ENCODE measurements around the gene ATP6V1B1. TPM values are rescaled to one million over a fixed set of nuclear protein-coding genes. Genes with fewer than 3 reads are reported as not detected.

The ATP6V1B1 gene
- total and polyA plus RNA-seq, 2 experiments from 2014 or later, result not detected

GRCh38 chr2:70897203-70897976 is 38.3 kb upstream of the ATP6V1B1 start:
- peak overlapping the region; percentile 22 for H3K4me3 ChIP-seq
- H3F3A ChIP-seq (replicated peaks; ENCODE audit: low read depth), result 0 out of 2 replicates have a peak, but pooled peaks cover 7% of the 10 kb centered on the region
- Mint-ChIP-seq H3K9me3 (peaks cover 3% of the 10 kb centered on the region; the same call in 1 of the 3 replicates), H3K36me3 (ENCODE audit: low read depth) (no peaks in the 10 kb centered on the region; the same call in 2 of the 3 replicates), H3K27ac (no peak overlapping the region), H3K27me3 (ENCODE audit: insufficient read depth, low read depth, poor library complexity) (peaks cover 100% of the 10 kb centered on the region), H3K4me3 (peak overlapping the region; percentile 37; the same call in 1 of the 3 replicates), H3K4me1 (peaks cover 56% of the 10 kb centered on the region)
- H4K20me1 ChIP-seq (replicated peaks; ENCODE audit: insufficient read depth), result peaks cover 21% of the 10 kb centered on the region
- peaks cover 100% of the 10 kb centered on the region for H3K27me3 ChIP-seq (ENCODE audit: insufficient read depth)
- no peaks in the 10 kb centered on the region for H3K9me2 ChIP-seq (ENCODE audit: insufficient read depth)
- peak overlapping the region; percentile 69 for H3K4me2 ChIP-seq
- no peaks in the 10 kb centered on the region for H3K79me2 ChIP-seq (replicated peaks; ENCODE audit: insufficient read depth)
- DNase-seq (ENCODE audit: low spot score), result no peak
- H3K36me3 ChIP-seq (ENCODE audit: insufficient read depth), result no peaks in the 10 kb centered on the region
- no peak overlapping the region for H3K27ac ChIP-seq (ENCODE audit: low read depth)
- H3K4me1 ChIP-seq (ENCODE audit: insufficient read depth), result peaks cover 38% of the 10 kb centered on the region
- H2AFZ ChIP-seq, result no peak overlapping the region; the same call in 1 of the 2 replicates
- TF ChIP-seq EZH2phosphoT487 (IDR thresholded peaks at IDR 0.05; ENCODE audit: unreplicated experiment) (peak; percentile 75), EZH2 (IDR thresholded peaks at IDR 0.05; ENCODE audit: low read depth, unreplicated experiment) (peak; percentile 77), ZNF331 (CRISPR knock-in tag; IDR thresholded peaks at IDR 0.05; ENCODE audit: low read depth) (no peak)
- no peak for ATAC-seq

- DNase-seq (ENCODE audit: low spot score) (no peak), ATAC-seq (no peak)
- Mint-ChIP-seq H3K27ac (no peak overlapping the region), H3K4me1 (peaks cover 56% of the 10 kb centered on the region), H3K36me3 (ENCODE audit: low read depth) (no peaks in the 10 kb centered on the region; the same call in 2 of the 3 replicates), H3K9me3 (peaks cover 3% of the 10 kb centered on the region; the same call in 1 of the 3 replicates), H3K4me3 (peak overlapping the region; percentile 67; the same call in 1 of the 3 replicates), H3K27me3 (ENCODE audit: insufficient read depth, low read depth, poor library complexity) (peaks cover 100% of the 10 kb centered on the region)
- TF ChIP-seq EZH2 (IDR thresholded peaks at IDR 0.05; ENCODE audit: low read depth, unreplicated experiment) (peak; percentile 71), POLR2AphosphoS5 (IDR thresholded peaks at IDR 0.05; ENCODE audit: low read depth) (no peak)
- Histone ChIP-seq H3K4me3 (peak overlapping the region; percentile 22; the same call in 1 of the 2 replicates), H3K4me1 (ENCODE audit: insufficient read depth) (peaks cover 38% of the 10 kb centered on the region), H2AFZ (no peak overlapping the region; the same call in 1 of the 2 replicates), H3K4me2 (peak overlapping the region; percentile 69; the same call in 1 of the 2 replicates), H3K27ac (ENCODE audit: low read depth) (no peak overlapping the region), H3K36me3 (ENCODE audit: insufficient read depth) (no peaks in the 10 kb centered on the region), H3K79me2 (replicated peaks; ENCODE audit: insufficient read depth) (no peaks in the 10 kb centered on the region), H3K27me3 (ENCODE audit: insufficient read depth) (peaks cover 100% of the 10 kb centered on the region), H4K20me1 (replicated peaks; ENCODE audit: insufficient read depth) (peaks cover 22% of the 10 kb centered on the region), H3K9me2 (ENCODE audit: insufficient read depth) (no peaks in the 10 kb centered on the region), H3F3A (replicated peaks; ENCODE audit: low read depth) (0 out of 2 replicates have a peak, but pooled peaks cover 8% of the 10 kb centered on the region)
Observed at GRCh38 chr2:70897977-70898226, 37.8 kb upstream of the ATP6V1B1 start.

- H3F3A ChIP-seq (replicated peaks; ENCODE audit: low read depth), result 0 out of 2 replicates have a peak, but pooled peaks cover 13% of the 10 kb centered on the region
- DNase-seq (ENCODE audit: low spot score) (peak; percentile 74), ATAC-seq (peak; percentile 1; the same call in 2 of the 3 replicates)
- 0 out of 2 replicates have a peak overlapping the region, but pooled peaks have one; percentile 13 for H3K4me3 ChIP-seq
- no peaks in the 10 kb centered on the region; the same call in 2 of the 3 replicates for H3K36me3 Mint-ChIP-seq (ENCODE audit: low read depth)
- no peak overlapping the region for H3K27ac ChIP-seq (ENCODE audit: low read depth)
- H3K4me1 ChIP-seq (ENCODE audit: insufficient read depth), result peaks cover 38% of the 10 kb centered on the region
- H2AFZ ChIP-seq, result no peak overlapping the region
- no peak overlapping the region for H3K27ac Mint-ChIP-seq
- H3K79me2 ChIP-seq (replicated peaks; ENCODE audit: insufficient read depth), result no peaks in the 10 kb centered on the region
- peaks cover 54% of the 10 kb centered on the region for H3K4me1 Mint-ChIP-seq
- peaks cover 100% of the 10 kb centered on the region for H3K27me3 Mint-ChIP-seq (ENCODE audit: insufficient read depth, low read depth, poor library complexity)
- TF ChIP-seq EZH2phosphoT487 (IDR thresholded peaks at IDR 0.05; ENCODE audit: unreplicated experiment) (peak; percentile 14), EZH2 (IDR thresholded peaks at IDR 0.05; ENCODE audit: low read depth, unreplicated experiment) (peak; percentile 93), ETS1 (IDR thresholded peaks at IDR 0.05) (no peak)
- peaks cover 3% of the 10 kb centered on the region; the same call in 1 of the 3 replicates for H3K9me3 Mint-ChIP-seq
- peaks cover 28% of the 10 kb centered on the region for H4K20me1 ChIP-seq (replicated peaks; ENCODE audit: insufficient read depth)
- H3K27me3 ChIP-seq (ENCODE audit: insufficient read depth), result peaks cover 100% of the 10 kb centered on the region
- H3K36me3 ChIP-seq (ENCODE audit: insufficient read depth), result no peaks in the 10 kb centered on the region
- H3K9me2 ChIP-seq (ENCODE audit: insufficient read depth), result no peaks in the 10 kb centered on the region
- H3K4me3 Mint-ChIP-seq, result peak overlapping the region; percentile 67; the same call in 2 of the 3 replicates
- peak overlapping the region; percentile 86; the same call in 1 of the 2 replicates for H3K4me2 ChIP-seq
Observed at GRCh38 chr2:70898363-70899240, 37.1 kb upstream of the ATP6V1B1 start.
